ENCODE measurements around the gene CD40. TPM values are rescaled to one million over a fixed set of nuclear protein-coding genes. Genes with fewer than 3 reads are reported as not detected.

CD40 gene
- total and polyA plus RNA-seq, 2 of the 4 experiments (the other 2 are of a cell fraction), result 0.36 to 0.92 TPM

DNA sequence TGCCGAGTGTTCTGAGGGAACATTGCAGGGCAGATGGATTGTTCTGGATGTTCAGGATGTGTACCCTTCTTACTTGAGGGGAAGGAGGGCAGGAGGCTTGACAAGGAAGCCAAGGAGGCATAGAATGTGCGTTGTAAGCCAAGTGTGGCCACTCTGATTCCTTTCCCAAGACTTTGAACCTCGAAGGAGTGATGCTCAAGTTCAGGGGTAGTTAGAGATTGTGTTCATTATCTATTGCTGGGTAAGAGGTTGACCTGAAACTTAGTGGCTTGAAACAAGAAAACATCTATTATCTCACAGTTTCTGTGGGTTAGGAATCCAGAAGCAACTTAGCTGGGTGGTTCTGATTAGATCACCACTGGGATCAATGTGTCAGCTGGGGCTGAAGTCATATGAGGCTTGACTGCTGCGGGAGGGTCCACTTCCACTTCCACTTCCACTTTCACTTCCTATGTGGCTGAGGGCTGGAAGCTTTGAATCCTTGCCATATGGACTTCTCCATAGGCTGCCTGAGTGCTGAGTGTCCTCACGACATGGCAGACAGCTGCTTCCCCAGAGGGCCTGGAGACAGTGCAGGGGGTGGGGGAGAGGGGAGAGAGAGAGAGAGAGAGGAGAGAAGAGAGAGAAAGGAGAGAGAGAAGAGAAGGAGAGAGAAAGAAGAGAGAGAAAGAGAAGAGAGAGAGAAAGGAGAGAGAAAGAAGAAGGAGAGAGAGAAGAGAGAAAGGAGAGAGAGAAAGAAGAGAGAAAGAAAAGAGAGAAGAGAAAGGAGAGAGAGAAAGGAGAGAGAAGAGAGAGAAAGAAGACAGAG lies 6.9 kb upstream of the CD40 start:
- H4K8ac ChIP-seq (ENCODE audit: low read depth in 2 of 2, low read length in 2 of 2), result no peak overlapping the region
- ChIA-PET POLR2A (ENCODE audit: unreplicated experiment) (interaction anchor here (0.6 kb wide), 1 partner anchor 58 kb away, joined by 5 read pairs; no protein-coding TSS in a partner anchor), CTCF (no interaction called here)
- no peak overlapping the region for H3K56ac ChIP-seq (ENCODE audit: extremely low read depth, insufficient read depth, low read length)
- H2BK20ac ChIP-seq (ENCODE audit: low read depth, low read length), result no peak overlapping the region
- no peak overlapping the region for H2AK5ac ChIP-seq (ENCODE audit: low read depth, low read length)
- ATAC-seq (ENCODE audit: low read depth) (no peak), DNase-seq (no peak)
- dilution Hi-C loops (cut with HindIII; ENCODE audit: low sequenced_read_pairs, unreplicated experiment) (no loop called here), in situ Hi-C loops (cut with MboI; ENCODE audit: low sequenced_read_pairs) (no loop called here), intact Hi-C loops (cut with micrococcal nuclease) (no loop called here)
- no peaks in the 10 kb centered on the region for H3K79me1 ChIP-seq (ENCODE audit: low read depth in 1 of 2, low read length in 2 of 2)
- 25% methylated on average over 2 of the region's 5 CpGs; no CpG with 5 or more reads in 1 of the 2 experiments for WGBS, 2 experiments (ENCODE audit: extremely low coverage in 2 of 2, insufficient read length in 1 of 2)
- no peak overlapping the region for H3K27ac ChIP-seq (ENCODE audit: insufficient read depth, low read length)
- no peaks in the 10 kb centered on the region for H3K9me1 ChIP-seq (ENCODE audit: insufficient read depth, low read length)
- H4K5ac ChIP-seq (ENCODE audit: low read depth, low read length), result no peak overlapping the region
- no peak overlapping the region for H3K4me2 ChIP-seq (ENCODE audit: low read depth, low read length)
- H2BK15ac ChIP-seq (ENCODE audit: low read depth, low read length), result no peak overlapping the region
- no peaks in the 10 kb centered on the region for H4K20me1 ChIP-seq (ENCODE audit: insufficient read depth, low read length)
- H2AFZ ChIP-seq (replicated peaks; ENCODE audit: low read length, poor library complexity), result no peak overlapping the region
- H2AK9ac ChIP-seq (replicated peaks; ENCODE audit: low read depth, low read length, poor library complexity), result no peak overlapping the region
- no peak overlapping the region for H3K4ac ChIP-seq (ENCODE audit: low read depth, low read length)
- no peak overlapping the region for H4K91ac ChIP-seq (ENCODE audit: insufficient read depth, low read depth, low read length)
- H2BK5ac ChIP-seq (ENCODE audit: low read depth, low read length, poor library complexity, severe bottlenecking), result no peak overlapping the region
- H3K36me3 ChIP-seq (ENCODE audit: control insufficient read depth, insufficient read depth, low read length), result no peaks in the 10 kb centered on the region
- no peaks in the 10 kb centered on the region for H3K4me1 ChIP-seq (ENCODE audit: control insufficient read depth, insufficient read depth, low read length)
- no peak overlapping the region for H3K18ac ChIP-seq (ENCODE audit: low read depth, low read length)
- H3K9ac ChIP-seq (ENCODE audit: low read depth, low read length), result no peak overlapping the region
- H2BK120ac ChIP-seq (ENCODE audit: low read depth, low read length), result no peak overlapping the region
- no peaks in the 10 kb centered on the region for H3K9me3 ChIP-seq (ENCODE audit: control insufficient read depth, insufficient read depth, low read length)
- H3K4me3 ChIP-seq (ENCODE audit: insufficient read depth, low read depth, low read length), result no peak overlapping the region
- no peak overlapping the region for H3K23ac ChIP-seq (ENCODE audit: low read depth, low read length)
- no peak overlapping the region for H3K14ac ChIP-seq (replicated peaks; ENCODE audit: low read depth, low read length)
- H3K27me3 ChIP-seq (ENCODE audit: control insufficient read depth, insufficient read depth, low read length), result peaks cover 21% of the 10 kb centered on the region
- no TSS peak for BruUV-seq (replicated peaks)
- TF ChIP-seq MAZ (IDR thresholded peaks at IDR 0.05; ENCODE audit: borderline replicate concordance, low read depth, low read length) (no peak), POLR2A (IDR thresholded peaks at IDR 0.05; ENCODE audit: low read depth, low read length) (no peak), CEBPB (IDR thresholded peaks at IDR 0.05; ENCODE audit: low read depth, low read length) (no peak), FOS (IDR thresholded peaks at IDR 0.05; ENCODE audit: low read depth, low read length) (no peak), RCOR1 (IDR thresholded peaks at IDR 0.05; ENCODE audit: insufficient replicate concordance, low read length) (no peak), NFE2L2 (IDR thresholded peaks at IDR 0.05; ENCODE audit: low read depth, low read length) (no peak), BHLHE40 (IDR thresholded peaks at IDR 0.05; ENCODE audit: low read depth, low read length) (no peak)

Data from IMR-90 (cell line).